SJSA1 (cell line): ENCODE measurements around the gene KDELR1. TPM values are rescaled to one million over a fixed set of nuclear protein-coding genes. Genes with fewer than 3 reads are reported as not detected.
"Not testable (repeated sequence)": the region's sequence is repeated elsewhere in the genome, so short reads cannot be mapped to it uniquely, and the experiment has no call there.

Experiments
- DNase-seq, 2 experiments: peaks; one replicate each; pipeline ENCODE4 v3.0.0-alpha.2; 2015 to 2020; ENCODE audit warnings: low spot score in 2 of 2, low read depth in 1 of 2
- H3K27ac ChIP-seq: fragments of 250-450 bp; sonication (Bioruptor Pico); 2 replicates; pipeline ENCODE4 v1.5.1; 2020; ENCODE audit warnings: mild to moderate bottlenecking, moderate library complexity
- H3K27me3 ChIP-seq: fragments of 250-450 bp; sonication (Bioruptor Pico); replicated peaks from 2 replicates; pipeline ENCODE4 v1.5.1; 2020; ENCODE audit warnings: mild to moderate bottlenecking, moderate library complexity
- H3K36me3 ChIP-seq: fragments of 250-450 bp; sonication (Bioruptor Pico); 2 replicates; pipeline ENCODE4 v1.5.1; 2020; ENCODE audit warnings: mild to moderate bottlenecking
- H3K4me1 ChIP-seq: fragments of 250-450 bp; sonication (Bioruptor Pico); replicated peaks from 2 replicates; pipeline ENCODE4 v1.6.1; 2021; ENCODE audit warnings: mild to moderate bottlenecking
- H3K4me3 ChIP-seq: fragments of 250-450 bp; sonication (Bioruptor Pico); 2 replicates; pipeline ENCODE4 v1.5.1; 2020; ENCODE audit warnings: mild to moderate bottlenecking
- H3K9me3 ChIP-seq: fragments of 250-450 bp; sonication (Bioruptor Pico); replicated peaks from 2 replicates; pipeline ENCODE4 v1.5.1; 2020; ENCODE audit warnings: mild to moderate bottlenecking
- total RNA-seq: library from RNA; depleted of rRNA; stranded (reverse); fragments of >200 nt; shearing (Covaris generic); gene quantifications from 2 replicates; pipeline ENCODE4 v1.2.3, GENCODE V29; 2014

The KDELR1 gene
- total RNA-seq, 1 experiment from 2014 or later = 99.3 TPM

GRCh38 chr19:48372904-48373303 is 18.4 kb downstream of the KDELR1 start:
- H3K27ac ChIP-seq = no peak overlapping the region
- no peaks in the 10 kb centered on the region for H3K36me3 ChIP-seq
- no peaks in the 10 kb centered on the region for H3K4me1 ChIP-seq
- no peak for DNase-seq
- no peaks in the 10 kb centered on the region for H3K9me3 ChIP-seq
- no peaks in the 10 kb centered on the region for H3K27me3 ChIP-seq
- no peak overlapping the region for H3K4me3 ChIP-seq

GRCh38 chr19:48371771-48372170 is 19.6 kb downstream of the KDELR1 start:
- H3K4me1 ChIP-seq, H3K36me3 ChIP-seq, H3K27ac ChIP-seq, H3K4me3 ChIP-seq, DNase-seq, H3K27me3 ChIP-seq, H3K9me3 ChIP-seq: not testable (repeated sequence)

- Histone ChIP-seq H3K27me3 (no peaks in the 10 kb centered on the region), H3K36me3 (no peaks in the 10 kb centered on the region), H3K27ac (no peak overlapping the region), H3K4me3 (no peak overlapping the region), H3K4me1 (no peaks in the 10 kb centered on the region), H3K9me3 (no peaks in the 10 kb centered on the region)
- DNase-seq = no peak
These were observed 20.0 kb downstream of the KDELR1 start for GRCh38 chr19:48371367-48371766.

- no peaks in the 10 kb centered on the region for H3K36me3 ChIP-seq
- no peak overlapping the region for H3K4me3 ChIP-seq
- no peaks in the 10 kb centered on the region for H3K9me3 ChIP-seq
- no peaks in the 10 kb centered on the region for H3K4me1 ChIP-seq
- H3K27ac ChIP-seq = no peak overlapping the region
- H3K27me3 ChIP-seq = no peaks in the 10 kb centered on the region
- DNase-seq = no peak
These were observed 20.4 kb downstream of the KDELR1 start for GRCh38 chr19:48370955-48371354.

GRCh38 chr19:48368936-48369335 is 22.4 kb downstream of the KDELR1 start:
- DNase-seq = no peak
- Histone ChIP-seq H3K9me3 (no peaks in the 10 kb centered on the region), H3K27ac (no peak overlapping the region), H3K36me3 (no peaks in the 10 kb centered on the region), H3K4me1 (peaks cover 5% of the 10 kb centered on the region), H3K4me3 (no peak overlapping the region), H3K27me3 (no peaks in the 10 kb centered on the region)

- Histone ChIP-seq H3K27me3 (no peaks in the 10 kb centered on the region), H3K4me1 (peaks cover 11% of the 10 kb centered on the region), H3K4me3 (no peak overlapping the region), H3K36me3 (no peaks in the 10 kb centered on the region), H3K9me3 (no peaks in the 10 kb centered on the region), H3K27ac (no peak overlapping the region)
- DNase-seq = no peak
These were observed 23.5 kb downstream of the KDELR1 start for GRCh38 chr19:48367855-48368254.

- H3K27me3 ChIP-seq = no peaks in the 10 kb centered on the region
- no peak overlapping the region for H3K4me3 ChIP-seq
- no peaks in the 10 kb centered on the region for H3K36me3 ChIP-seq
- no peak overlapping the region for H3K27ac ChIP-seq
- peaks cover 11% of the 10 kb centered on the region for H3K4me1 ChIP-seq
- H3K9me3 ChIP-seq = no peaks in the 10 kb centered on the region
- no peak for DNase-seq
These were observed 25.7 kb downstream of the KDELR1 start for GRCh38 chr19:48365602-48366001.

GRCh38 chr19:48364598-48365348 is 26.6 kb downstream of the KDELR1 start:
- Histone ChIP-seq H3K36me3 (no peaks in the 10 kb centered on the region), H3K9me3 (no peaks in the 10 kb centered on the region), H3K27me3 (no peaks in the 10 kb centered on the region), H3K27ac (peak overlapping the region; percentile 54), H3K4me1 (peaks cover 11% of the 10 kb centered on the region), H3K4me3 (peak overlapping the region; percentile 41; the same call in 1 of the 2 replicates)
- DNase-seq = no peak

- peak; percentile 99 for DNase-seq
- peak within 1 kb of the TSS; percentile 41 for H3K4me3 ChIP-seq
- H3K36me3 ChIP-seq = no peaks in the 10 kb centered on the region
- no peaks in the 10 kb centered on the region for H3K9me3 ChIP-seq
- peak within 1 kb of the TSS; percentile 54 for H3K27ac ChIP-seq
- H3K27me3 ChIP-seq = no peaks in the 10 kb centered on the region
- peaks cover 11% of the 10 kb centered on the region for H3K4me1 ChIP-seq
These were observed 27.3 kb downstream of the KDELR1 start, which contains the start of the genes SYNGR4 and TMEM143 for GRCh38 chr19:48363810-48364597. TSS of gene SYNGR4 (plus strand) at chr19:48364367. CDS start at chr19:48365843, 1,476 bp downstream. TSS of gene TMEM143 (minus strand) at chr19:48363940. CDS start at chr19:48363920, 20 bp downstream.

- H3K4me3 ChIP-seq = peak overlapping the region; percentile 41
- no peaks in the 10 kb centered on the region for H3K9me3 ChIP-seq
- no peaks in the 10 kb centered on the region for H3K27me3 ChIP-seq
- peaks cover 11% of the 10 kb centered on the region for H3K4me1 ChIP-seq
- no peaks in the 10 kb centered on the region for H3K36me3 ChIP-seq
- peak overlapping the region; percentile 54 for H3K27ac ChIP-seq
- DNase-seq = no peak
These were observed 27.9 kb downstream of the KDELR1 start for GRCh38 chr19:48363500-48363809.

GRCh38 chr19:48362716-48363499 is 28.4 kb downstream of the KDELR1 start:
- H3K4me3 ChIP-seq = peak overlapping the region; percentile 41
- peak; percentile 91 to 97 for DNase-seq
- H3K9me3 ChIP-seq = no peaks in the 10 kb centered on the region
- H3K4me1 ChIP-seq = peaks cover 11% of the 10 kb centered on the region
- H3K27ac ChIP-seq = peak overlapping the region; percentile 54
- H3K36me3 ChIP-seq = no peaks in the 10 kb centered on the region
- H3K27me3 ChIP-seq = no peaks in the 10 kb centered on the region

- no peak for DNase-seq
- H3K4me3 ChIP-seq = no peak overlapping the region
- no peaks in the 10 kb centered on the region for H3K36me3 ChIP-seq
- H3K9me3 ChIP-seq = no peaks in the 10 kb centered on the region
- peaks cover 11% of the 10 kb centered on the region for H3K4me1 ChIP-seq
- H3K27ac ChIP-seq = no peak overlapping the region
- H3K27me3 ChIP-seq = no peaks in the 10 kb centered on the region
These were observed 29.4 kb downstream of the KDELR1 start for GRCh38 chr19:48361912-48362311.

GRCh38 chr19:48359123-48359522 is 32.2 kb downstream of the KDELR1 start:
- Histone ChIP-seq H3K27ac (no peak overlapping the region), H3K36me3 (no peaks in the 10 kb centered on the region), H3K4me3 (no peak overlapping the region), H3K4me1 (peaks cover 12% of the 10 kb centered on the region), H3K9me3 (no peaks in the 10 kb centered on the region), H3K27me3 (no peaks in the 10 kb centered on the region)
- no peak for DNase-seq
